HepG2 (cell line): ENCODE results near the gene TACC2. TPM values are rescaled to one million over a fixed set of nuclear protein-coding genes. Genes with fewer than 3 reads are reported as not detected.

Experiments
- ATAC-seq: fragments of 200-7000 bp; cut with Tn5 transposase; 3 replicates; pipeline ENCODE4 v1.9.1; 2020; ENCODE audit warnings: mild to moderate bottlenecking, moderate library complexity
- BruUV-seq: library from RNA; stranded (reverse); fragments of 400-500 nt; replicated peaks from 2 replicates; lab custom pipeline; 2021; lab: Mats Ljungman, UMichigan
- CTCF ChIA-PET: fragments of 300-600 bp; formaldehyde crosslinking; extraction: SDS; loops from one replicate; lab custom pipeline; 2021; ENCODE audit warnings: low total read pairs, inconsistent platforms, low intra/inter-chr PET ratio; lab: Yijun Ruan, JAX
- POLR2A ChIA-PET: fragments of 350-600 bp; sonication (Branson Sonifier 250); formaldehyde crosslinking; loops from one replicate; lab custom pipeline; 2020; ENCODE audit warnings: antibody characterized with exemption, inconsistent platforms; lab: Yijun Ruan, JAX
- DNase-seq: peaks from one replicate; pipeline ENCODE4 v3.0.0-alpha.2; 2015; ENCODE audit warnings: low spot score
- FAIRE-seq: peaks from 3 replicates; lab custom pipeline; 2011; peaks lifted over from hg19 to GRCh38; lab: Jason Lieb, UNC
- H2AFZ ChIP-seq: one replicate; pipeline ENCODE4 v1.6.1; 2011; ENCODE audit warnings: low read length, inconsistent platforms
- H3K27ac ChIP-seq: fragments of 300-600 bp; 3 replicates; pipeline ENCODE4 v1.8.0; 2011; ENCODE audit warnings: mixed run types, mild to moderate bottlenecking, mixed read lengths, low read length, inconsistent platforms; ENCODE audit not compliant: insufficient read depth; ENCODE audit errors: extremely low read length
- H3K27me3 ChIP-seq, 2 experiments: fragments of 200-600 bp in 1 of 2; 2 replicates in 1 of 2; 3 replicates in 1 of 2; pipeline versions ENCODE4 v1.6.0 to v1.8.0; 2011; ENCODE audit warnings: low read length in 2 of 2, mild to moderate bottlenecking in 2 of 2, moderate library complexity in 2 of 2, inconsistent platforms in 1 of 2; ENCODE audit not compliant: insufficient read depth in 2 of 2, control insufficient read depth in 1 of 2
- H3K36me3 ChIP-seq, 2 experiments: fragments of 200-600 bp in 1 of 2; replicated peaks in 1 of 2; 2 replicates in 1 of 2; 3 replicates in 1 of 2; pipeline versions ENCODE4 v1.5.1 to v1.8.0; 2011; ENCODE audit warnings: low read length in 2 of 2, inconsistent platforms in 1 of 2; ENCODE audit not compliant: insufficient read depth in 2 of 2, control insufficient read depth in 1 of 2
- H3K4me1 ChIP-seq: 2 replicates; pipeline ENCODE4 v1.5.1; 2012; ENCODE audit warnings: low read length, inconsistent platforms; ENCODE audit not compliant: insufficient read depth
- H3K4me2 ChIP-seq: 2 replicates; pipeline ENCODE4 v1.6.0; 2011; ENCODE audit warnings: low read depth, low read length, inconsistent platforms
- H3K4me3 ChIP-seq, 3 experiments: fragments of 200-600 bp in 1 of 3; sonication (generic), shearing (Covaris generic) in 1 of 3; replicated peaks in 1 of 3; 2 replicates each; pipeline ENCODE4 v1.5.1; 2011 to 2016; ENCODE audit warnings: low read length in 3 of 3, inconsistent platforms in 2 of 3, low read depth in 2 of 3, mild to moderate bottlenecking in 2 of 3, control low read depth in 1 of 3, mixed read lengths in 1 of 3; ENCODE audit not compliant: insufficient read depth in 1 of 3
- H3K79me2 ChIP-seq: one replicate; pipeline ENCODE4 v1.6.1; 2011; ENCODE audit warnings: low read length, inconsistent platforms; ENCODE audit not compliant: insufficient read depth
- H3K9ac ChIP-seq: 2 replicates; pipeline ENCODE4 v1.6.0; 2011; ENCODE audit warnings: mild to moderate bottlenecking, low read depth, low read length, inconsistent platforms; ENCODE audit not compliant: insufficient read depth
- H3K9me3 ChIP-seq: 2 replicates; pipeline ENCODE4 v1.5.1; 2012; ENCODE audit warnings: mild to moderate bottlenecking, low read length
- H4K20me1 ChIP-seq: 2 replicates; pipeline ENCODE4 v1.6.0; 2011; ENCODE audit warnings: inconsistent platforms, mild to moderate bottlenecking, low read length, moderate library complexity; ENCODE audit not compliant: insufficient read depth
- ADNP ChIP-seq: sonication (generic); formaldehyde crosslinking; IDR thresholded peaks from 2 replicates; pipeline ENCODE4 v1.4.0; 2020; ENCODE audit warnings: missing genetic modification reagents
- ATF7-NPFF ChIP-seq: sonication (generic); formaldehyde crosslinking; IDR thresholded peaks from 2 replicates; pipeline ENCODE4 v1.8.1; 2023; ENCODE audit warnings: mild to moderate bottlenecking, low read depth, missing genetic modification reagents, moderate library complexity
- CBX1 ChIP-seq: IDR thresholded peaks from one replicate; pipeline ENCODE4 v1.6.1; 2016; ENCODE audit warnings: antibody characterized with exemption, low read depth
- FLYWCH1 ChIP-seq: sonication (generic); formaldehyde crosslinking; IDR thresholded peaks from 2 replicates; pipeline ENCODE4 v1.8.1; 2023; ENCODE audit warnings: mild to moderate bottlenecking, missing genetic modification reagents
- FOSL2 ChIP-seq: sonication (generic); formaldehyde crosslinking; IDR thresholded peaks from 2 replicates; pipeline ENCODE4 v1.4.0; 2020; ENCODE audit warnings: missing genetic modification reagents
- MAZ ChIP-seq, 2 experiments: sonication (generic) in 1 of 2; formaldehyde crosslinking in 1 of 2; IDR thresholded peaks; 2 replicates each; pipeline versions ENCODE4 v1.5.0 to v1.6.1; 2012 to 2020; ENCODE audit warnings: low read depth in 2 of 2, mild to moderate bottlenecking in 2 of 2, borderline replicate concordance in 1 of 2, improper control_type of control experiment in 1 of 2, low read length in 1 of 2, missing genetic modification reagents in 1 of 2, moderate library complexity in 1 of 2
- MTF1 ChIP-seq: sonication (generic); formaldehyde crosslinking; IDR thresholded peaks from 2 replicates; pipeline ENCODE4 v1.5.0; 2020; ENCODE audit warnings: missing genetic modification reagents
- NR3C1 ChIP-seq: sonication (generic); formaldehyde crosslinking; IDR thresholded peaks from 2 replicates; pipeline ENCODE4 v1.4.0; 2020; ENCODE audit warnings: missing genetic modification reagents
- SP5 ChIP-seq: IDR thresholded peaks from 2 replicates; pipeline ENCODE4 v1.6.1; 2016; ENCODE audit warnings: low read depth, borderline replicate concordance
- ZNF33B ChIP-seq: sonication (generic); formaldehyde crosslinking; IDR thresholded peaks from 2 replicates; pipeline ENCODE4 v1.5.1; 2020; ENCODE audit warnings: mild to moderate bottlenecking, missing genetic modification reagents
- ZNF383 ChIP-seq: sonication (generic); formaldehyde crosslinking; IDR thresholded peaks from 2 replicates; pipeline ENCODE4 v1.4.0; 2020; ENCODE audit warnings: missing genetic modification reagents, mild to moderate bottlenecking, borderline replicate concordance
- ZNF550 ChIP-seq: sonication (generic); formaldehyde crosslinking; IDR thresholded peaks from 2 replicates; pipeline ENCODE4 v1.4.0; 2020; ENCODE audit warnings: mild to moderate bottlenecking, missing genetic modification reagents, borderline replicate concordance
- ZNF556 ChIP-seq: sonication (generic); formaldehyde crosslinking; IDR thresholded peaks from 2 replicates; pipeline ENCODE4 v1.4.0; 2020; ENCODE audit warnings: mild to moderate bottlenecking, missing genetic modification reagents, borderline replicate concordance
- ZNF577 ChIP-seq: sonication (generic); formaldehyde crosslinking; IDR thresholded peaks from 2 replicates; pipeline ENCODE4 v1.4.0; 2020; ENCODE audit warnings: mild to moderate bottlenecking, low read depth, missing genetic modification reagents, borderline replicate concordance
- ZNF780A ChIP-seq: sonication (generic); formaldehyde crosslinking; IDR thresholded peaks from 2 replicates; pipeline ENCODE4 v1.8.0; 2022; ENCODE audit warnings: mild to moderate bottlenecking, missing genetic modification reagents, moderate library complexity
- ZSCAN21 ChIP-seq: sonication (generic); formaldehyde crosslinking; IDR thresholded peaks from 2 replicates; pipeline ENCODE4 v1.8.0; 2022; ENCODE audit warnings: mild to moderate bottlenecking, missing genetic modification reagents, moderate library complexity, borderline replicate concordance
- ZZZ3 ChIP-seq: sonication (generic); formaldehyde crosslinking; IDR thresholded peaks from 2 replicates; pipeline ENCODE4 v1.4.0; 2020; ENCODE audit warnings: missing genetic modification reagents, mild to moderate bottlenecking, borderline replicate concordance
- WGBS: methylation state at CpG from one replicate; pipeline ENCODE4 v1.1.6; 2017; ENCODE audit warnings: low lambda C conversion rate; 5-methylcytosine and 5-hydroxymethylcytosine counted together
- in situ Hi-C: cut with HindIII; loops from 2 replicates; pipeline ENCODE4 v1.10.0; 2017; ENCODE audit warnings: low pct_unique_long_range_greater_than_20kb; ENCODE audit not compliant: extremely low pct_ligation_motif_present
- intact Hi-C: fragments of 100-400 bp; cut with micrococcal nuclease; formaldehyde crosslinking; loops from one replicate; pipeline ENCODE4 v1.10.0; 2022; ENCODE audit not compliant: unreplicated experiment
- polyA plus RNA-seq, 8 experiments: library from polyadenylated mRNA; depleted of rRNA in 3 of 8; stranded (reverse) in 7 of 8; unstranded in 1 of 8; fragments of >200 nt; fragmentation: Illumina TruSeq in 4 of 8; extraction: Trizol in 4 of 8; gene quantifications; 2 replicates each; pipeline versions ENCODE4 v1.2.1 to v1.2.3, GENCODE V29; 2011 to 2016; ENCODE audit warnings: low read depth in 4 of 8, missing spikeins in 1 of 8, mixed read lengths in 1 of 8; ENCODE audit not compliant: insufficient read depth in 1 of 8
- total RNA-seq, 5 experiments: library from RNA; depleted of rRNA; stranded (reverse); fragments of >200 nt; fragmentation: Illumina TruSeq; extraction: Trizol; gene quantifications; 2 replicates each; pipeline ENCODE4 v1.2.3, GENCODE V29; 2016; ENCODE audit warnings: low read depth in 1 of 5
- TF ChIP-seq, protein P1 (sequence below): sonication (generic); formaldehyde crosslinking; IDR thresholded peaks from 2 replicates; pipeline ENCODE4 v1.4.0; 2020; ENCODE audit warnings: missing genetic modification reagents, borderline replicate concordance
- TF ChIP-seq, protein P2 (sequence below): sonication (generic); formaldehyde crosslinking; IDR thresholded peaks from 2 replicates; pipeline ENCODE4 v1.4.0; 2020; ENCODE audit warnings: missing genetic modification reagents

The TACC2 gene
- total and polyA plus RNA-seq, 2 of the 13 experiments (the other 11 are each of a cell fraction or from before 2014, with no cell fraction given): 11.8 to 16.0 TPM

DNA sequence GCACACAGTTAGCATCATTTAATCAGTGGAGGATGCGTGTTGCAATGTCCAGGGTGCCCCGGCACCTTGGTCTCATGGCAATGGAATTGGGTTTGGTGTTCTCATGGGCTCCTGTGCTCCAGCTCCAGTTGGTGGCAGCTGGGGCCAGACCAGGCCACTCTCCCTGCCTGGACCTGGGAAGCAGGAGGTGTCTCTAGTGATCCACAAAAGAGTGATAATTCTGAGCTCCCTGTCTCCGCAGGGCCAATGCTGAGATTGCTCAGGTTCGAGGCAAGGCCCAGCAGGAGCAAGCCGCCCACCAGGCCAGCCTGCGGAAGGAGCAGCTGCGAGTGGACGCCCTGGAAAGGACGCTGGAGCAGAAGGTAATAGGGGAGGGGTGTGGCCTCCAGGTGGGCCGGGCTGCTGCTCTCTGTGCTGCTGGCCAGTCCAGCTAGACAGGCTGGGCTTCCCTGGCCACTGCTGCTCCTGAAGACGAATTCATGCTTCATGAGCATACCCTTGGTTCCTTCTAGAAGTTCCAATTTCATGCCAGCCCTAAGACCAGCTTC, 260.4 kb downstream of the TACC2 start (continued):
- TF ChIP-seq FOSL2 (CRISPR knock-in tag) (no peak), MAZ (IDR thresholded peaks at IDR 0.05; ENCODE audit: borderline replicate concordance, low read depth, low read length) (no peak), MAZ (CRISPR knock-in tag; IDR thresholded peaks at IDR 0.05; ENCODE audit: low read depth) (no peak), MTF1 (no peak), SP5 (no peak)

DNA sequence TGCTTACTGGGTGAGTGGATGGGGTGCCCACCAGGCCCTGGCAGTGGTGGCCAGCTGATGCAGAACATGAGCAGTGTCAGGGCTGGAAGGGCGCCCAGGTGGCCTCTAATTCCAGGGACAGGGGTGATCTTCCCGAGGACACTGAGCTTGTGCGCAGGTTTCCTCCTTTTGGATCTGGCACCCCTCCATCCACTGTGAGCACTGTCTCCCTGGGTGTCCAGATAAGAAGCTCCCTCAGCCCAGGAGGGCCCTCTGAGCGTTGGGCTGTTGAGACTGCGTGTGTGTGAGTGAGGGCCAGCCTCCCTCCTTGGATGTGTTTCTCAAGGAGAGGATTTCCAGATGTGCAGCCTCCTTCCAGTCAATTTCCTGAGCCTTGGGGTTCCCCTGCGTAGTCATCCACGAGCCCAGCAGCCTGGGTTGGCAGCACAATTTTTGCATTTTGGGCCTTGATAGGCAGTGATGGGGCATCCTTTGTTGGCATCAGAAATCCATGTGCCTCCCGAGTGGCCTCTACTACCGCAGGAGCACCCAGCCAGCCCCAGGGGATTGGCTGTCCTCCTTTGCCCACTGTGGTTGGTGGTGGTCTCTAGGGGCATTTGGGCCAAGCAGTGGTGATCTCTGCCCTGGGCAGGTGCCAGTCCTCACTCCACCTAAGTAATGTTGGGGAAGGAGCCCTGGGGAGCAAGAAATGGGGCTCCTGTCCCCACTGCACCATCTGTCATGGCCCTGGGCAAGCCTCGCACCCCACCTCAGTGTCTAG, 261.2 kb downstream of the TACC2 start:
- DNase-seq (no peak), FAIRE-seq (no peak), ATAC-seq (no peak)
- no peak overlapping the region for H2AFZ ChIP-seq
- intact Hi-C loops: no loop called here
- no peaks in the 10 kb centered on the region for H3K79me2 ChIP-seq
- no peak overlapping the region for H3K4me2 ChIP-seq
- H3K9ac ChIP-seq: no peak overlapping the region
- in situ Hi-C loops: no loop called here
- H3K27ac ChIP-seq: no peak overlapping the region
- POLR2A ChIA-PET: no interaction called here
- peaks cover 6 to 16% of the 10 kb centered on the region in 2 experiments; a peak in 4 of 5 replicates for H3K36me3 ChIP-seq
- no peaks in the 10 kb centered on the region for H4K20me1 ChIP-seq
- no TSS peak for BruUV-seq
- H3K27me3 ChIP-seq: no peaks in the 10 kb centered on the region; a peak in 1 of 5 replicates
- peaks cover 6% of the 10 kb centered on the region; the same call in 1 of the 2 replicates for H3K4me1 ChIP-seq
- WGBS: 90% methylated on average over 9 of the region's 10 CpGs
- CTCF ChIA-PET: no interaction called here
- no peaks in the 10 kb centered on the region for H3K9me3 ChIP-seq
- no peak overlapping the region for H3K4me3 ChIP-seq
- no peak for TF ChIP-seq ZNF550
- TF ChIP-seq ZZZ3: no peak
- TF ChIP-seq ZNF577 (CRISPR knock-in tag): no peak
- TF ChIP-seq, protein P1, sequence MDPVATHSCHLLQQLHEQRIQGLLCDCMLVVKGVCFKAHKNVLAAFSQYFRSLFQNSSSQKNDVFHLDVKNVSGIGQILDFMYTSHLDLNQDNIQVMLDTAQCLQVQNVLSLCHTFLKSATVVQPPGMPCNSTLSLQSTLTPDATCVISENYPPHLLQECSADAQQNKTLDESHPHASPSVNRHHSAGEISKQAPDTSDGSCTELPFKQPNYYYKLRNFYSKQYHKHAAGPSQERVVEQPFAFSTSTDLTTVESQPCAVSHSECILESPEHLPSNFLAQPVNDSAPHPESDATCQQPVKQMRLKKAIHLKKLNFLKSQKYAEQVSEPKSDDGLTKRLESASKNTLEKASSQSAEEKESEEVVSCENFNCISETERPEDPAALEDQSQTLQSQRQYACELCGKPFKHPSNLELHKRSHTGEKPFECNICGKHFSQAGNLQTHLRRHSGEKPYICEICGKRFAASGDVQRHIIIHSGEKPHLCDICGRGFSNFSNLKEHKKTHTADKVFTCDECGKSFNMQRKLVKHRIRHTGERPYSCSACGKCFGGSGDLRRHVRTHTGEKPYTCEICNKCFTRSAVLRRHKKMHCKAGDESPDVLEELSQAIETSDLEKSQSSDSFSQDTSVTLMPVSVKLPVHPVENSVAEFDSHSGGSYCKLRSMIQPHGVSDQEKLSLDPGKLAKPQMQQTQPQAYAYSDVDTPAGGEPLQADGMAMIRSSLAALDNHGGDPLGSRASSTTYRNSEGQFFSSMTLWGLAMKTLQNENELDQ (CRISPR knock-in tag): no peak
- TF ChIP-seq, protein P2, sequence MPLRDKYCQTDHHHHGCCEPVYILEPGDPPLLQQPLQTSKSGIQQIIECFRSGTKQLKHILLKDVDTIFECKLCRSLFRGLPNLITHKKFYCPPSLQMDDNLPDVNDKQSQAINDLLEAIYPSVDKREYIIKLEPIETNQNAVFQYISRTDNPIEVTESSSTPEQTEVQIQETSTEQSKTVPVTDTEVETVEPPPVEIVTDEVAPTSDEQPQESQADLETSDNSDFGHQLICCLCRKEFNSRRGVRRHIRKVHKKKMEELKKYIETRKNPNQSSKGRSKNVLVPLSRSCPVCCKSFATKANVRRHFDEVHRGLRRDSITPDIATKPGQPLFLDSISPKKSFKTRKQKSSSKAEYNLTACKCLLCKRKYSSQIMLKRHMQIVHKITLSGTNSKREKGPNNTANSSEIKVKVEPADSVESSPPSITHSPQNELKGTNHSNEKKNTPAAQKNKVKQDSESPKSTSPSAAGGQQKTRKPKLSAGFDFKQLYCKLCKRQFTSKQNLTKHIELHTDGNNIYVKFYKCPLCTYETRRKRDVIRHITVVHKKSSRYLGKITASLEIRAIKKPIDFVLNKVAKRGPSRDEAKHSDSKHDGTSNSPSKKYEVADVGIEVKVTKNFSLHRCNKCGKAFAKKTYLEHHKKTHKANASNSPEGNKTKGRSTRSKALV (CRISPR knock-in tag): no peak
- TF ChIP-seq CBX1: no peak
- no peak for TF ChIP-seq ADNP (CRISPR knock-in tag)
- TF ChIP-seq ZNF556 (CRISPR knock-in tag): no peak
- no peak for TF ChIP-seq NR3C1 (CRISPR knock-in tag)
- no peak for TF ChIP-seq ATF7-NPFF (CRISPR knock-in tag)
- TF ChIP-seq ZSCAN21 (CRISPR knock-in tag): no peak
- no peak for TF ChIP-seq ZNF33B
- no peak for TF ChIP-seq ZNF383
- TF ChIP-seq FLYWCH1 (CRISPR knock-in tag): no peak
- TF ChIP-seq ZNF780A (CRISPR knock-in tag): no peak
